A673 (cell line): ENCODE data around the gene VDR. TPM values are rescaled to one million over a fixed set of nuclear protein-coding genes. Genes with fewer than 3 reads are reported as not detected.

Experiments
- BruUV-seq: library from RNA; stranded (reverse); fragments of 400-500 nt; replicated peaks from 2 replicates; lab custom pipeline; 2021; lab: Mats Ljungman, UMichigan
- CTCF ChIA-PET: fragments of 300-600 bp; sonication (Branson Sonifier 250); formaldehyde crosslinking; loops from one replicate; lab custom pipeline; 2022; ENCODE audit warnings: antibody characterized with exemption; lab: Charles Lee
- POLR2A ChIA-PET: fragments of 300-600 bp; sonication (Branson Sonifier 250); formaldehyde crosslinking; loops from one replicate; lab custom pipeline; 2022; ENCODE audit warnings: antibody characterized with exemption; ENCODE audit not compliant: low non-redundant PET; lab: Charles Lee
- DNase-seq: peaks from one replicate; pipeline ENCODE4 v3.0.0-alpha.2; 2015; ENCODE audit warnings: low spot score
- H3K27ac ChIP-seq: fragments of 200-600 bp; sonication (generic); 2 replicates; pipeline ENCODE4 v1.5.1; 2016; ENCODE audit warnings: mixed run types, low read depth, mild to moderate bottlenecking, mixed read lengths, antibody characterized with exemption, low read length; ENCODE audit not compliant: poor library complexity, severe bottlenecking
- H3K27me3 ChIP-seq: fragments of 200-600 bp; sonication (generic); replicated peaks from 2 replicates; pipeline ENCODE4 v1.6.1; 2017; ENCODE audit warnings: mixed run types, low read depth, mild to moderate bottlenecking, mixed read lengths, antibody characterized with exemption, low read length; ENCODE audit not compliant: insufficient read depth, poor library complexity
- H3K36me3 ChIP-seq: fragments of 200-600 bp; sonication (generic); 2 replicates; pipeline ENCODE4 v1.6.1; 2016; ENCODE audit warnings: mixed run types, mild to moderate bottlenecking, mixed read lengths, antibody characterized with exemption, low read length; ENCODE audit not compliant: insufficient read depth, poor library complexity, severe bottlenecking
- H3K4me1 ChIP-seq: fragments of 200-600 bp; sonication (generic); 2 replicates; pipeline ENCODE4 v1.6.1; 2017; ENCODE audit warnings: mixed run types, mild to moderate bottlenecking, mixed read lengths, antibody characterized with exemption, low read length; ENCODE audit not compliant: insufficient read depth, poor library complexity, severe bottlenecking
- H3K4me3 ChIP-seq: fragments of 200-600 bp; sonication (generic); 2 replicates; pipeline ENCODE4 v1.5.1; 2016; ENCODE audit warnings: low read depth, mixed run types, mild to moderate bottlenecking, mixed read lengths, low read length; ENCODE audit not compliant: poor library complexity, severe bottlenecking
- H3K9me3 ChIP-seq: fragments of 200-600 bp; sonication (generic); 2 replicates; pipeline ENCODE4 v1.6.1; 2016; ENCODE audit warnings: mixed run types, low read depth, mild to moderate bottlenecking, mixed read lengths, antibody characterized with exemption, low read length; ENCODE audit not compliant: poor library complexity, severe bottlenecking
- EZH2 ChIP-seq: fragments of 200-600 bp; sonication (generic); IDR thresholded peaks from 2 replicates; pipeline ENCODE4 v1.6.1; 2017; ENCODE audit warnings: borderline replicate concordance, low read depth, mild to moderate bottlenecking, mixed read lengths, antibody characterized with exemption, low read length; ENCODE audit not compliant: poor library complexity, severe bottlenecking
- intact Hi-C: fragments of 100-400 bp; cut with micrococcal nuclease; formaldehyde crosslinking; loops from one replicate; pipeline ENCODE4 v1.10.0; 2022; ENCODE audit not compliant: unreplicated experiment
- total RNA-seq: library from RNA; stranded (reverse); gene quantifications from 2 replicates; pipeline ENCODE4 v1.2.3, GENCODE V29; 2021
- TF ChIP-seq, protein P1 (sequence below): fragments of 300-800, 200-600 bp; sonication (generic); conservative IDR thresholded peaks from 2 replicates; pipeline ENCODE4 v1.5.1; 2017; ENCODE audit warnings: low read depth, mild to moderate bottlenecking, antibody characterized with exemption, low read length, moderate library complexity, mixed read lengths

VDR gene
- total RNA-seq, 1 experiment from 2014 or later: 0.43 TPM

DNA sequence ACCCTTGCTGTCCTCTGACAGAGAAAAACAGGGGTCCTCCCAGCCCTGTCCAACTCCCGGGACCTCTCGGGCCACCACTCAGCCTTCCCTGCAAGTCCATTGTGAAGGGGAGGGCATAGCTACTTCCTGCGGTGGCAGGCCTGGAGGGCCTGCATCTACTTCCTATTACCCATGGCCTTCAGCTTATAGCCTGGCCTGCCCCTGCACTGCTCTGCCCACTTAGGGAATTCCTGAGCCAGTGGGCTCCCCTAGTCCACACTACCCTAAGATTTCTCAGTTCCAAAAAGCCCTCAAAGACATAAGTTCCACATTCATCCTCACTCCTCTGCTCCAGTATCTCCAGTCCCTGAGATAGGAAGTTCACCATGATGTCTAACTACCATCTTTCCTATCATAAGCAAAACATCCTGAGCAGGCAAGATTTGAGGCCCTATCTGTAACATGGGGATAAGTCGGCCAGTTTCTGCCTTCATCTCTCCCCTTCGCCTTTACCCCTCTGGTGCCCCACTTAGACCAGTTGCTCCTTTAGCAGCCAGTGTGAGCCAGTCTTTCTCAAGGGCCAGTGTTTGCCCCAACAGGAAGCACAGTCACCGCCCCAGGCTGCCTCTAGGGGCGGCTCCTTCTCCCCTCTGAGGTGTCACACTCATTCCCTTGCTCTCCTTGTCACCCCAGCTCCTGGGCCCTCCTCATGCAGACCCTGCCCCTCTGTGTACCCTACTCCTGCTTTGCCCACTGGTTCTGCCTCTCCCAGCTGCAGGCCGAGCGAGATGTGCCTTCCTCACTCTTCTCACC is 96.0 kb downstream of the VDR start:
- no TSS peak for BruUV-seq
- POLR2A ChIA-PET: interaction anchor here (0.6 kb wide), 2 partner anchors 11 to 297 kb away, joined by 3 read pairs; partner anchors contain the start of genes HDAC7 and SENP1
- Histone ChIP-seq H3K9me3 (no peaks in the 10 kb centered on the region), H3K27me3 (no peaks in the 10 kb centered on the region), H3K36me3 (no peaks in the 10 kb centered on the region), H3K4me3 (no peak overlapping the region), H3K27ac (no peak overlapping the region), H3K4me1 (peaks cover 50% of the 10 kb centered on the region)
- intact Hi-C loops: no loop called here
- no peak for DNase-seq
- CTCF ChIA-PET: interaction anchor here (1.0 kb wide), 1 partner anchor 29 kb away, joined by 3 read pairs; no protein-coding TSS in a partner anchor
- no peak for TF ChIP-seq EZH2
- TF ChIP-seq, protein P1, sequence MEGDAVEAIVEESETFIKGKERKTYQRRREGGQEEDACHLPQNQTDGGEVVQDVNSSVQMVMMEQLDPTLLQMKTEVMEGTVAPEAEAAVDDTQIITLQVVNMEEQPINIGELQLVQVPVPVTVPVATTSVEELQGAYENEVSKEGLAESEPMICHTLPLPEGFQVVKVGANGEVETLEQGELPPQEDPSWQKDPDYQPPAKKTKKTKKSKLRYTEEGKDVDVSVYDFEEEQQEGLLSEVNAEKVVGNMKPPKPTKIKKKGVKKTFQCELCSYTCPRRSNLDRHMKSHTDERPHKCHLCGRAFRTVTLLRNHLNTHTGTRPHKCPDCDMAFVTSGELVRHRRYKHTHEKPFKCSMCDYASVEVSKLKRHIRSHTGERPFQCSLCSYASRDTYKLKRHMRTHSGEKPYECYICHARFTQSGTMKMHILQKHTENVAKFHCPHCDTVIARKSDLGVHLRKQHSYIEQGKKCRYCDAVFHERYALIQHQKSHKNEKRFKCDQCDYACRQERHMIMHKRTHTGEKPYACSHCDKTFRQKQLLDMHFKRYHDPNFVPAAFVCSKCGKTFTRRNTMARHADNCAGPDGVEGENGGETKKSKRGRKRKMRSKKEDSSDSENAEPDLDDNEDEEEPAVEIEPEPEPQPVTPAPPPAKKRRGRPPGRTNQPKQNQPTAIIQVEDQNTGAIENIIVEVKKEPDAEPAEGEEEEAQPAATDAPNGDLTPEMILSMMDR: no peak

DNA sequence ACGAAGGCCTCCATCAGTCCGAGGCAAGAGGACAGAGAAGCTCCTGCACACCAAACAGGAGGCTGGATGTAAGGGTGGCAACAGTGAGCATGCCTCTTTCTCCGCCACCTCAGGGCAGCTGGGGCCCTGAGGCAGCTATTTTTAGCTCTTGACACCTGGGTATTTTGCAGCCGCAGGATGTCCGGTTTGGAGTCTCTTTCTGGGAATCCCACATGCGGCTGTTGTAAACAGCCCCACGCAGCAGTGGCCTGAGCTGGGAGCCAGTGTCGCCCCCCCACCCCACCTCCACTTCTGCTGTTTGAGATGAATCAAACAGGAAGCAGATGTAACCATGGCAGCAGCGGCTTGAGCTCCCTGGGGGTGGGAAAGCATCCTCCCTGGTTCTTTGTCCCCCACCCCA is 96.7 kb downstream of the VDR start:
- no peak for DNase-seq
- no peak overlapping the region for H3K27ac ChIP-seq
- intact Hi-C loops: no loop called here
- POLR2A ChIA-PET: interaction anchor here (0.5 to 0.6 kb wide), 3 partner anchors 11 to 298 kb away, joined by 3 read pairs; partner anchors contain the start of genes HDAC7, RAPGEF3 and SENP1
- H3K4me1 ChIP-seq: peaks cover 42% of the 10 kb centered on the region
- no peaks in the 10 kb centered on the region for H3K27me3 ChIP-seq
- BruUV-seq: no TSS peak
- CTCF ChIA-PET: interaction anchor here (1.0 kb wide), 1 partner anchor 29 kb away, joined by 3 read pairs; no protein-coding TSS in a partner anchor
- TF ChIP-seq, protein P1: no peak
- no peak for TF ChIP-seq EZH2
- no peak overlapping the region for H3K4me3 ChIP-seq
- H3K36me3 ChIP-seq: no peaks in the 10 kb centered on the region
- no peaks in the 10 kb centered on the region for H3K9me3 ChIP-seq

DNA sequence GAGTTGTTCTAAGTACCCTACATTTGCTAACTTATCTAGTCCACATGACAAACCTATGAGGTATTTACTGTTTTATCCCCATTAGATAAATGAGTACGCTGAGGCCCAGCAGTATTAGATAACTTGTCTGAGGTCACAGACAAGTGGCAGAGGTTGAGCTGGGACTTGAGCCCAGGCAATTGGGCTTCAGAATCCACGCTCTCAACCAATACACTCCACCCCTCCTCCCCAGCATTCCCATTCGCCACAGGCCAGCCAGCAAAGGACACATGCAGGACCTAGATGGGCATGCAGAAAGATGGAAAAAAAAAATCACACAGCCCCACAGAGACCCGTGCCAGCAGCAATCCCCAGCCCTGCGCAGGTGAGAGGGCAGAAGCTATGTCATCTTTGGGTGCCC is 97.5 kb downstream of the VDR start:
- intact Hi-C loops: no loop called here
- BruUV-seq: no TSS peak

More for the DNA sequence above, 97.5 kb downstream of the VDR start:
- Histone ChIP-seq H3K9me3 (no peaks in the 10 kb centered on the region), H3K4me3 (no peak overlapping the region), H3K27ac (no peak overlapping the region), H3K36me3 (no peaks in the 10 kb centered on the region), H3K27me3 (no peaks in the 10 kb centered on the region), H3K4me1 (peaks cover 37% of the 10 kb centered on the region)
- ChIA-PET CTCF (interaction anchor here (1.0 kb wide), 1 partner anchor 30 kb away, joined by 3 read pairs; no protein-coding TSS in a partner anchor), POLR2A (interaction anchor here (0.5 to 0.7 kb wide), 2 partner anchors 26 to 49 kb away, joined by 3 to 5 read pairs; partner anchors contain the start of gene RAPGEF3)
- no peak for TF ChIP-seq EZH2
- TF ChIP-seq, protein P1: no peak
- DNase-seq: no peak
